Activated B cell treated with CpG ODN at 0.5 μM for 24 hours (primary cell): ENCODE results near the gene PTPRZ1. TPM values are rescaled to one million over a fixed set of nuclear protein-coding genes. Genes with fewer than 3 reads are reported as not detected.

Experiments used
- ATAC-seq: fragments of 200-7000 bp; cut with Tn5 transposase; one replicate; pipeline ENCODE4 v1.10.0; 2021; ENCODE audit warnings: low read depth, mild to moderate bottlenecking, moderate library complexity
- CTCF ChIA-PET: fragments of 350-600 bp; sonication (Branson Sonifier 250); formaldehyde crosslinking; loops from one replicate; lab custom pipeline; 2021; ENCODE audit warnings: antibody characterized with exemption; lab: Charles Lee
- POLR2A ChIA-PET: fragments of 350-600 bp; sonication (Branson Sonifier 250); formaldehyde crosslinking; loops from one replicate; lab custom pipeline; 2021; ENCODE audit warnings: antibody characterized with exemption; lab: Charles Lee
- DNase-seq: peaks from one replicate; pipeline ENCODE4 v3.0.0; 2022
- H3K27ac Mint-ChIP-seq: one replicate; pipeline ENCODE4 v1.8.0; 2020; ENCODE audit warnings: mixed read lengths
- H3K27me3 Mint-ChIP-seq: one replicate; pipeline ENCODE4 v1.8.0; 2021; ENCODE audit warnings: mixed read lengths
- H3K36me3 Mint-ChIP-seq: one replicate; pipeline ENCODE4 v1.8.0; 2021; ENCODE audit warnings: low read depth, mixed read lengths
- H3K4me1 Mint-ChIP-seq: one replicate; pipeline ENCODE4 v1.8.0; 2021; ENCODE audit warnings: mixed read lengths
- H3K4me3 Mint-ChIP-seq: one replicate; pipeline ENCODE4 v1.8.0; 2020; ENCODE audit warnings: mild to moderate bottlenecking, mixed read lengths
- H3K9me3 Mint-ChIP-seq: one replicate; pipeline ENCODE4 v1.8.0; 2020; ENCODE audit warnings: mixed read lengths
- CTCF ChIP-seq: fragments of 200-600 bp; IDR thresholded peaks from one replicate; pipeline ENCODE4 v1.8.0; 2022; ENCODE audit warnings: antibody characterized with exemption, mild to moderate bottlenecking
- intact Hi-C: fragments of 100-400 bp; cut with micrococcal nuclease; formaldehyde crosslinking; loops from one replicate; pipeline ENCODE4 v1.15.1; 2024
- total RNA-seq: library from RNA; stranded (reverse); gene quantifications from 2 replicates; pipeline ENCODE4 v1.2.3, GENCODE V29; 2022

The PTPRZ1 gene
- total RNA-seq, 1 donor from 2014 or later, result not detected

- Mint-ChIP-seq H3K9me3 (no peaks in the 10 kb centered on the region), H3K4me3 (no peak overlapping the region), H3K27ac (no peak overlapping the region), H3K27me3 (peaks cover 2% of the 10 kb centered on the region), H3K36me3 (no peaks in the 10 kb centered on the region), H3K4me1 (no peaks in the 10 kb centered on the region)
- POLR2A ChIA-PET, result no interaction called here
- no peak for DNase-seq
- CTCF ChIA-PET, result no interaction called here
- no peak for ATAC-seq
- intact Hi-C loops, result no loop called here
- TF ChIP-seq CTCF, result no peak
Observed at GRCh38 chr7:122033641-122034040, 160.7 kb downstream of the PTPRZ1 start.

GRCh38 chr7:122035876-122036275 is 162.9 kb downstream of the PTPRZ1 start:
- ATAC-seq, result no peak
- TF ChIP-seq CTCF, result no peak
- Mint-ChIP-seq H3K9me3 (no peaks in the 10 kb centered on the region), H3K27me3 (no peaks in the 10 kb centered on the region), H3K36me3 (no peaks in the 10 kb centered on the region), H3K4me3 (no peak overlapping the region), H3K4me1 (no peaks in the 10 kb centered on the region), H3K27ac (no peak overlapping the region)
- CTCF ChIA-PET, result no interaction called here
- intact Hi-C loops, result no loop called here
- no peak for DNase-seq
- POLR2A ChIA-PET, result no interaction called here

- intact Hi-C loops, result no loop called here
- no peak overlapping the region for H3K27ac Mint-ChIP-seq
- POLR2A ChIA-PET, result no interaction called here
Observed at GRCh38 chr7:122038134-122038533, 165.2 kb downstream of the PTPRZ1 start.

GRCh38 chr7:122038904-122039303 is 165.9 kb downstream of the PTPRZ1 start:
- no peaks in the 10 kb centered on the region for H3K9me3 Mint-ChIP-seq
- ATAC-seq, result no peak
- no peaks in the 10 kb centered on the region for H3K36me3 Mint-ChIP-seq
- TF ChIP-seq CTCF, result no peak
- no peak overlapping the region for H3K27ac Mint-ChIP-seq
- no peak for DNase-seq
- intact Hi-C loops, result no loop called here
- CTCF ChIA-PET, result no interaction called here
- H3K4me3 Mint-ChIP-seq, result no peak overlapping the region
- POLR2A ChIA-PET, result no interaction called here
- peaks cover 2% of the 10 kb centered on the region for H3K27me3 Mint-ChIP-seq
- no peaks in the 10 kb centered on the region for H3K4me1 Mint-ChIP-seq

More at GRCh38 chr7:122038134-122038533, 165.2 kb downstream of the PTPRZ1 start:
- no peaks in the 10 kb centered on the region for H3K27me3 Mint-ChIP-seq
- H3K9me3 Mint-ChIP-seq, result no peaks in the 10 kb centered on the region
- H3K4me3 Mint-ChIP-seq, result no peak overlapping the region
- CTCF ChIA-PET, result no interaction called here
- TF ChIP-seq CTCF, result no peak
- DNase-seq, result no peak
- H3K36me3 Mint-ChIP-seq, result no peaks in the 10 kb centered on the region
- H3K4me1 Mint-ChIP-seq, result no peaks in the 10 kb centered on the region
- no peak for ATAC-seq

GRCh38 chr7:122040147-122040546 is 167.2 kb downstream of the PTPRZ1 start:
- peaks cover 2% of the 10 kb centered on the region for H3K27me3 Mint-ChIP-seq
- ChIA-PET POLR2A (no interaction called here), CTCF (no interaction called here)
- no peaks in the 10 kb centered on the region for H3K36me3 Mint-ChIP-seq
- no peaks in the 10 kb centered on the region for H3K4me1 Mint-ChIP-seq
- intact Hi-C loops, result no loop called here
- no peak overlapping the region for H3K27ac Mint-ChIP-seq
- TF ChIP-seq CTCF, result no peak
- no peak for DNase-seq
- no peaks in the 10 kb centered on the region for H3K9me3 Mint-ChIP-seq
- ATAC-seq, result no peak
- H3K4me3 Mint-ChIP-seq, result no peak overlapping the region
